Aorta (tissue), 5 donors: Measurements from ENCODE around the gene LHFPL4. TPM values are rescaled to one million over a fixed set of nuclear protein-coding genes. Genes with fewer than 3 reads are reported as not detected.

ENCODE experiments used
- ATAC-seq: fragments of 200-7000 bp; cut with Tn5 transposase; one replicate; pipeline ENCODE4 v1.9.1; 2022; ENCODE audit warnings: moderate library complexity; ENCODE audit not compliant: low FRiP score
- DNase-seq, 2 donors: peaks; one replicate each; pipeline ENCODE4 v3.0.0-alpha.2; 2020
- H3K27ac ChIP-seq, 2 donors: one replicate each; pipeline ENCODE4 v1.5.1; 2013; ENCODE audit warnings: low read length in 2 of 2, mild to moderate bottlenecking in 2 of 2, moderate library complexity in 2 of 2, control low read depth in 1 of 2, inconsistent platforms in 1 of 2, low read depth in 1 of 2
- H3K27me3 ChIP-seq, 2 donors: one replicate each; pipeline ENCODE4 v1.6.1; 2013; ENCODE audit warnings: control low read depth in 1 of 2, low read length in 1 of 2, mild to moderate bottlenecking in 1 of 2, moderate library complexity in 1 of 2; ENCODE audit not compliant: insufficient read depth in 2 of 2, control insufficient read depth in 1 of 2
- H3K36me3 ChIP-seq, 2 donors: one replicate each; pipeline ENCODE4 v1.6.1; 2013; ENCODE audit warnings: control low read depth in 1 of 2, low read length in 1 of 2, mild to moderate bottlenecking in 1 of 2; ENCODE audit not compliant: insufficient read depth in 2 of 2, control insufficient read depth in 1 of 2
- H3K4me1 ChIP-seq, 2 donors: one replicate each; pipeline ENCODE4 v1.6.1; 2013; ENCODE audit warnings: low read length in 2 of 2, control low read depth in 1 of 2, mild to moderate bottlenecking in 1 of 2, moderate library complexity in 1 of 2; ENCODE audit not compliant: insufficient read depth in 2 of 2, control insufficient read depth in 1 of 2
- H3K4me3 ChIP-seq, 2 donors: one replicate each; pipeline ENCODE4 v1.5.1; 2013; ENCODE audit warnings: low read length in 2 of 2, control low read depth in 1 of 2, mild to moderate bottlenecking in 1 of 2
- H3K9me3 ChIP-seq: one replicate; pipeline ENCODE4 v1.6.1; 2013; ENCODE audit warnings: mild to moderate bottlenecking, low read length; ENCODE audit not compliant: control insufficient read depth
- WGBS, 2 donors: extraction: QIAGEN DNeasy Blood & Tissue Kit; methylation state at CpG; one replicate each; pipeline ENCODE4 v1.1.7; 2013; 5-methylcytosine and 5-hydroxymethylcytosine counted together
- intact Hi-C, 2 donors: fragments of 100-400 bp; cut with DNase I; formaldehyde crosslinking; loops; one replicate each; pipeline versions ENCODE4 v1.14.2 to v1.15.0; 2022
- polyA plus RNA-seq, 2 donors: library from polyadenylated mRNA; stranded (reverse); fragments of 200-250 nt; gene quantifications; one replicate each; pipeline ENCODE4 v1.2.3, GENCODE V29; 2013
- total RNA-seq, 2 donors: library from RNA; stranded (reverse); fragmentation: NEBNext Ultra II Directional; extraction: Animal tissue kit (Norgen Biotek cat#: 25700); gene quantifications; one replicate each; pipeline ENCODE4 v1.2.1, GENCODE V29; 2021
- donor health status: healthy with polysubstance abuse.
- donor health status: Bipolar disorder and iron deficiency.
- donor health status: DM: no; HTN: no; CAD: no.
- donor health status: DM: no; HTN: no; CAD: no.
- donor health status: DM: yes; HTN: yes; CAD: no.

LHFPL4 gene
- total and polyA plus RNA-seq, 4 donors, result 0.03 TPM; not detected in 3

GRCh38 chr3:9474482-9474881 is 79.1 kb downstream of the LHFPL4 start:
- DNase-seq, result no peak
- Histone ChIP-seq H3K4me3 (no peak overlapping the region), H3K27me3 (no peaks in the 10 kb centered on the region), H3K9me3 (no peaks in the 10 kb centered on the region), H3K36me3 (peaks cover 7 to 20% of the 10 kb centered on the region in 2 donors), H3K4me1 (no peaks in the 10 kb centered on the region), H3K27ac (no peak overlapping the region)
- 91 to 93% methylated on average over 6 of the region's 6 CpGs for WGBS, 2 donors
- ATAC-seq, result no peak
- intact Hi-C loops, result loop anchor here in 1 of 2 donors (5.0 kb wide), 1 partner anchor 42 kb away; no protein-coding TSS in a partner anchor

GRCh38 chr3:9473496-9474065 is 80.0 kb downstream of the LHFPL4 start:
- Histone ChIP-seq H3K36me3 (peaks cover 8 to 22% of the 10 kb centered on the region in 2 donors), H3K27ac (no peak overlapping the region), H3K4me3 (no peak overlapping the region), H3K27me3 (no peaks in the 10 kb centered on the region), H3K9me3 (no peaks in the 10 kb centered on the region), H3K4me1 (no peaks in the 10 kb centered on the region)
- DNase-seq (no peak), ATAC-seq (no peak)
- intact Hi-C loops, result loop anchor here in 1 of 2 donors (5.0 kb wide), 1 partner anchor 41 kb away; no protein-coding TSS in a partner anchor

- intact Hi-C loops, result loop anchor here in 1 of 2 donors (5.0 kb wide), 1 partner anchor 38 kb away; no protein-coding TSS in a partner anchor
Observed at GRCh38 chr3:9469986-9470385, 83.6 kb downstream of the LHFPL4 start.

GRCh38 chr3:9468460-9468859 is 85.2 kb downstream of the LHFPL4 start:
- ATAC-seq (no peak), DNase-seq (no peak)
- 83 to 85% methylated on average over 7 of the region's 7 CpGs for WGBS, 2 donors
- Histone ChIP-seq H3K4me3 (no peak overlapping the region), H3K36me3 (peaks cover 20 to 21% of the 10 kb centered on the region in 2 donors), H3K4me1 (no peaks in the 10 kb centered on the region), H3K27me3 (no peaks in the 10 kb centered on the region), H3K27ac (no peak overlapping the region), H3K9me3 (no peaks in the 10 kb centered on the region)
- intact Hi-C loops, result no loop called here

More at GRCh38 chr3:9469986-9470385, 83.6 kb downstream of the LHFPL4 start:
- Histone ChIP-seq H3K9me3 (no peaks in the 10 kb centered on the region), H3K4me3 (no peak overlapping the region), H3K27me3 (no peaks in the 10 kb centered on the region), H3K36me3 (peaks cover 16 to 21% of the 10 kb centered on the region in 2 donors), H3K4me1 (no peaks in the 10 kb centered on the region), H3K27ac (no peak overlapping the region)
- no peak for ATAC-seq
- no peak for DNase-seq
- WGBS, 2 donors, result 81 to 84% methylated on average over 3 of the region's 3 CpGs

DNA sequence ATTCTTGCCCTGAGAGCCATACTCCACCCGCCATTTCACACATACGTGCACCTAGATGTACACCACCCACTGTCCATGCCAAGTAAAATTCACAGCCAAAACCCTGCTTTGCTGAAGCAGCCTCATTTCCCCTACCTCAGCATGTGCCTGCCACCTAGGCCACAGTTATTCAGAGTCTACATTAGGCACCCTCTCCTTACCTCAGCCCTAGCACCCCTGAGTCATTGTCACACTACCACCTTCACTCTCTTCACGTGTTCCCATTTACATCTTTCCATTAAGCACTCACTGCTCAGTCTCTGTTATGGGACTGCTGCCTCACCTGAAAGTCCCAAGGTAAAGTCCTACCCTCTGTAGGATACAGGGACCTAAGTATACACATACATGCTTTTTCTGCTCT is 86.2 kb downstream of the LHFPL4 start:
- H3K9me3 ChIP-seq, result no peaks in the 10 kb centered on the region
- H3K27ac ChIP-seq, result no peak overlapping the region
- WGBS, 2 donors, result 81 to 86% methylated on average over 3 of the region's 3 CpGs

DNA sequence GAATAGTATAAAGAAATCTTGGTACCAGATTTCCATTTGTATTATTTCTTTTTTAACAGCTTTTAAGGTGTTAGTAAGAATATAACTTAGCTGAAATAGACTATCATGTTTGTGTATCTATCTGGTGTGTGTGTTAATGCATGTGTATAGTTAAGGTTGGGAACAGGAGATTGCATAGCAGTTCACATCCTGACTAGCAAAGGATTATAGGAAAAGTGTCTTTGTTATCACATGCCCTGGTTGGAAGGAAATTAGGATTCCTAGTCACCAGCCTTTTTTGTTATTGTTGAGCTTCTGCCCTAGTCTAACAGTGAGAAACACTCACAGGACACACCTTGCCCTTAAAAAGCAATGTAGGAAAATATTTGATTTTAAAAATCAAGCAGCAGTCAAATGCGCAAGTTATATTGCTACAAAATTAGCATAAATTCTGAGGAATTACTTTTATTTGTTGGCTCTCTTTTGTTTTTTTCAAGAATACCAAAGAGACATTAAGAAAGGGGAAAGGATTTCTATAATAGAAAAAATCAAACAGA is 98.0 kb downstream of the LHFPL4 start:
- DNase-seq (no peak), ATAC-seq (no peak)
- WGBS, 2 donors, result 94 to 97% methylated on average over 1 of the region's 1 CpG
- H3K27ac ChIP-seq, result no peak overlapping the region
- no peak overlapping the region for H3K4me3 ChIP-seq
- no peaks in the 10 kb centered on the region for H3K27me3 ChIP-seq
- H3K4me1 ChIP-seq, result no peaks in the 10 kb centered on the region
- H3K9me3 ChIP-seq, result no peaks in the 10 kb centered on the region
- intact Hi-C loops, result no loop called here
- H3K36me3 ChIP-seq, result peaks cover 0 to 2% of the 10 kb centered on the region in 2 donors

More for the DNA sequence above, 86.2 kb downstream of the LHFPL4 start:
- Histone ChIP-seq H3K36me3 (peaks cover 20 to 21% of the 10 kb centered on the region in 2 donors), H3K4me3 (no peak overlapping the region), H3K4me1 (no peaks in the 10 kb centered on the region), H3K27me3 (no peaks in the 10 kb centered on the region)
- ATAC-seq, result no peak
- no peak for DNase-seq
- intact Hi-C loops, result no loop called here

- no peaks in the 10 kb centered on the region for H3K27me3 ChIP-seq
- DNase-seq (no peak), ATAC-seq (no peak)
- peaks cover 6 to 8% of the 10 kb centered on the region in 2 donors for H3K36me3 ChIP-seq
- no peaks in the 10 kb centered on the region for H3K9me3 ChIP-seq
- intact Hi-C loops, result no loop called here
- no peak overlapping the region for H3K27ac ChIP-seq
- H3K4me3 ChIP-seq, result no peak overlapping the region
- no peaks in the 10 kb centered on the region for H3K4me1 ChIP-seq
- 76 to 79% methylated on average over 2 of the region's 2 CpGs for WGBS, 2 donors
Observed at GRCh38 chr3:9452417-9452816, 101.2 kb downstream of the LHFPL4 start.

DNA sequence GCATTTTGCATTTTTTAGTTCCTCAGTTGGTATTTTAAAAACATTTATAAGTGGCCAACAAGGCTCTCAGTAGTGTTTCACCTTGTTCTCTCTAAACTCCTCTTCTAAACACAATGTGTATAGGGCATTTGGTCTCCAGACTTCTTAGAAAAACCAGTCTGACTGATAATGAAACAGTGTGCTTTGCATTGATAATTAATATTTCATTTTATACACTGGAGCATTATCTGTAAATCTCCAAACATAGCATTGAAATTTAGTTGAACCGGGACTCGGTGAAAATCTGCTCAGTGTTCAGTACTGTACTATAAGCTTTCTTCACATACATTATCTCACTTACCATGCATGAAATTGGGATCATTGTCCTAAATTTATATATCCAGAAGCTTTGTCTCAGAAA is 102.6 kb downstream of the LHFPL4 start:
- intact Hi-C loops, result no loop called here
- DNase-seq, result no peak
- no peaks in the 10 kb centered on the region for H3K27me3 ChIP-seq

DNA sequence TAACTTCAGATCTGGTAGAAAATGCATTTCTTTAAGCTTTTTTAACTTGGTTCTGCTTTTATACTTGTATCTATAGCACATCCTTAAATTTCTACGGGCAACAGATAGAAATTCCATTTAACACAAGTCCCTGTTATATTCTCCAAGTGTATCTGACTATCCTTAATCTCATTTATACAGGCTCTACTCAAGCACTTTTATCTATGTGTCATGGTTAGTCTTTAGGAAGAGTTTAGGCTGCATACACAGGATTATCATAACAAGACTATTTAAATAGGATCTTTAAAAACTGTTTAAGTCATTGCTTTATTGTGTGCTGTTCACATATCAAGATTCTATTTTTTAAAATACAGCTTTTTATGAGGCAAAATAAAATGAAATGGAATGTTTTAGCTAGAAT is 103.5 kb downstream of the LHFPL4 start:
- peaks cover 6 to 11% of the 10 kb centered on the region in 2 donors for H3K36me3 ChIP-seq

More for the DNA sequence above, 102.6 kb downstream of the LHFPL4 start:
- no peak for ATAC-seq
- H3K27ac ChIP-seq, result no peak overlapping the region
- no peaks in the 10 kb centered on the region for H3K9me3 ChIP-seq
- H3K4me1 ChIP-seq, result no peaks in the 10 kb centered on the region
- H3K36me3 ChIP-seq, result peaks cover 6 to 11% of the 10 kb centered on the region in 2 donors
- 91 to 92% methylated on average over 2 of the region's 2 CpGs for WGBS, 2 donors
- H3K4me3 ChIP-seq, result no peak overlapping the region

More for the DNA sequence above, 103.5 kb downstream of the LHFPL4 start:
- no peaks in the 10 kb centered on the region for H3K27me3 ChIP-seq
- DNase-seq, result no peak
- no peaks in the 10 kb centered on the region for H3K4me1 ChIP-seq
- H3K9me3 ChIP-seq, result no peaks in the 10 kb centered on the region
- no peak overlapping the region for H3K4me3 ChIP-seq
- intact Hi-C loops, result no loop called here
- WGBS, 2 donors, result 80 to 86% methylated on average over 1 of the region's 1 CpG
- no peak for ATAC-seq
- no peak overlapping the region for H3K27ac ChIP-seq
